ENCODE data around the gene MYH9.

- TF ChIP-seq EZH2 (IDR thresholded peaks at IDR 0.05; ENCODE audit: low read depth): no peak
- TF ChIP-seq CTCF (conservative IDR thresholded peaks at IDR 0.05): no peak
Observed at GRCh38 chr22:36378869-36379217, 8.9 kb downstream of the MYH9 start.
